ENCODE results near the gene RGS3.

The RGS3 gene

DNA sequence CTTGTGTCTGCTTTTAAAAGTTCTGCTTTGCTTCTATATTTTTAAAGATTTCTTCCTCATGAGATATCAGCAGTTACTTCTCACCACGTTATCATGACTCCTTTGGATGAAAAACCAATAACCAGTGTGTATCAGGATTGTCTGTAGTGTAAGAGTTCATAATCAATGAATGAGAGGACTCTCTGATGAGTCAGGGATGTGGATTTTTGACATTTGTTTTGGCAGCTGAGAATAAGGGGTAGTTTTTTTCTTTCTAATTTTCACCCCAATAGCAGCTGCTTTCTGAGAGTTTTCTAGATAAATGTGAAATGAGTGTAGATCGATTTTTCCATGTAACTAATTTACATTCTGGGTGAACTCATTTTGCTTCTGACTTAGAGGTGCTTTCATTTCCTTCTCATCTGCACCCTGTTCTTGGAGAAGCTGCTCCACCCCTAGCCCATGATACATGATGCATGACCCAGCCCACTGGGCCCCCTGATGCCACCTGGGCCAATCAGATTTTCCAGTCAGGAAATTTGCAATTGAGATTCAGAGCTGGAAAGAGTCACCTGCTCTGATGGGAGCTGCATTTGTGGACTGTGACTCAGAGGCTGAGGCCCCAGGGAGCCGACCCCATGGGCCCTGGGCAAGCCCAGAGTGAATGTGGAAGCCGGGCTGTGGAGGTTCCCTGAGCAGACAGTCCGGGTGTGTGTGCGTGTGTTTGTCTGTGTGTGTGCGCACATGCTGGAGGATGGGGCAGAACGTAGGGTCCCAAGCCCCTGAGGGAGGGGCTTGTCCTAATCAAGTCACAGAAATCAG is 159.3 kb downstream of the RGS3 start:
- peak overlapping the region; percentile 95 for H3K27ac ChIP-seq (ENCODE audit: low read length)
- H2AFZ ChIP-seq (ENCODE audit: low read depth, low read length) = no peak overlapping the region
- H3K79me2 ChIP-seq (ENCODE audit: low read length) = no peaks in the 10 kb centered on the region
- no peaks in the 10 kb centered on the region for H3K9me3 ChIP-seq (ENCODE audit: insufficient read depth, low read length)
- peak overlapping the region; percentile 64 for H3K9ac ChIP-seq (ENCODE audit: low read length)
- peaks cover 75% of the 10 kb centered on the region for H3K4me1 ChIP-seq (ENCODE audit: low read length)
- no peaks in the 10 kb centered on the region for H3K36me3 ChIP-seq (replicated peaks; ENCODE audit: low read depth, low read length)
- no peaks in the 10 kb centered on the region for H3K27me3 ChIP-seq (ENCODE audit: low read depth, low read length)
- TF ChIP-seq, protein P1, sequence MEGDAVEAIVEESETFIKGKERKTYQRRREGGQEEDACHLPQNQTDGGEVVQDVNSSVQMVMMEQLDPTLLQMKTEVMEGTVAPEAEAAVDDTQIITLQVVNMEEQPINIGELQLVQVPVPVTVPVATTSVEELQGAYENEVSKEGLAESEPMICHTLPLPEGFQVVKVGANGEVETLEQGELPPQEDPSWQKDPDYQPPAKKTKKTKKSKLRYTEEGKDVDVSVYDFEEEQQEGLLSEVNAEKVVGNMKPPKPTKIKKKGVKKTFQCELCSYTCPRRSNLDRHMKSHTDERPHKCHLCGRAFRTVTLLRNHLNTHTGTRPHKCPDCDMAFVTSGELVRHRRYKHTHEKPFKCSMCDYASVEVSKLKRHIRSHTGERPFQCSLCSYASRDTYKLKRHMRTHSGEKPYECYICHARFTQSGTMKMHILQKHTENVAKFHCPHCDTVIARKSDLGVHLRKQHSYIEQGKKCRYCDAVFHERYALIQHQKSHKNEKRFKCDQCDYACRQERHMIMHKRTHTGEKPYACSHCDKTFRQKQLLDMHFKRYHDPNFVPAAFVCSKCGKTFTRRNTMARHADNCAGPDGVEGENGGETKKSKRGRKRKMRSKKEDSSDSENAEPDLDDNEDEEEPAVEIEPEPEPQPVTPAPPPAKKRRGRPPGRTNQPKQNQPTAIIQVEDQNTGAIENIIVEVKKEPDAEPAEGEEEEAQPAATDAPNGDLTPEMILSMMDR (IDR thresholded peaks at IDR 0.05; ENCODE audit: low read depth, low read length) = no peak
- TF ChIP-seq EZH2phosphoT487 (IDR thresholded peaks at IDR 0.05; ENCODE audit: low read depth) = no peak
- H3K4me3 ChIP-seq (ENCODE audit: low read length) = peak overlapping the region; percentile 57
- no peaks in the 10 kb centered on the region for H4K20me1 ChIP-seq (ENCODE audit: insufficient read depth, low read length)
- H3K4me2 ChIP-seq (ENCODE audit: low read length) = peak overlapping the region; percentile 75

DNA sequence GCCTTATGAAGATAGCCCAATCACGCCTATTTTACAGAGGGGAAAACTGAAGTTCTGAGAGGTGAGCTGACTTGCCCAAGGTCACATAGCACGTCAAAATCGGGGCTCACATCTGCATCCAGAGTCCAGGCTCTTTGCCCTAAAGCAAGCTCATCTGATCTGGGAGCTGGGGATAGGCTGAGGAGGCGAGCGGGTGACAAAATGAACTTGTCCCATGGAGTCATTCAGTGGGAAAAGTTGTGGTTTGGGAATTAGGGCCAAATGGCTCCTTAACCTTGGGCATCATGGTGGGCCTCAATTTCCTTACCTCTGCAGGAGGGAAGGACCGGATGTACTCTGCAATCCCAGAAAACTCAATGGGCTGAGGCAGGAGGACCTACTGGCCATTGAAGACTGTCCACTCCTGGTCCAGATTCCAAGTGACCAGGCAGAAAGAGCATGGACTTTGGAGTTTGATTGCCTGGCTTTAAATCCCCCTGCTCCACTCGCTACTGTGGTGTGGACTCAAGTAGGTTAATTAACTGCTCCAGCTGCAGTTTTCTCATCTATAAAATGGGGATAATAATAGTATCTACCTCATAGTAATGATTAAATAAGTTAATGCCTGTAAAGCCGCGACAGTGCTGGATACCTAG is 160.4 kb downstream of the RGS3 start:
- Histone ChIP-seq H3K4me2 (ENCODE audit: low read length) (peak overlapping the region; percentile 72), H3K79me2 (ENCODE audit: low read length) (no peaks in the 10 kb centered on the region), H2AFZ (ENCODE audit: low read depth, low read length) (no peak overlapping the region), H3K27me3 (ENCODE audit: low read depth, low read length) (no peaks in the 10 kb centered on the region), H4K20me1 (ENCODE audit: insufficient read depth, low read length) (no peaks in the 10 kb centered on the region), H3K4me3 (ENCODE audit: low read length) (no peak overlapping the region), H3K9me3 (ENCODE audit: insufficient read depth, low read length) (no peaks in the 10 kb centered on the region), H3K27ac (ENCODE audit: low read length) (peak overlapping the region; percentile 95), H3K4me1 (ENCODE audit: low read length) (peaks cover 66% of the 10 kb centered on the region), H3K9ac (ENCODE audit: low read length) (peak overlapping the region; percentile 64; the same call in 1 of the 2 replicates), H3K36me3 (replicated peaks; ENCODE audit: low read depth, low read length) (no peaks in the 10 kb centered on the region)
- TF ChIP-seq EZH2phosphoT487 (IDR thresholded peaks at IDR 0.05; ENCODE audit: low read depth) = no peak
- TF ChIP-seq, protein P1 (IDR thresholded peaks at IDR 0.05; ENCODE audit: low read depth, low read length) = no peak

DNA sequence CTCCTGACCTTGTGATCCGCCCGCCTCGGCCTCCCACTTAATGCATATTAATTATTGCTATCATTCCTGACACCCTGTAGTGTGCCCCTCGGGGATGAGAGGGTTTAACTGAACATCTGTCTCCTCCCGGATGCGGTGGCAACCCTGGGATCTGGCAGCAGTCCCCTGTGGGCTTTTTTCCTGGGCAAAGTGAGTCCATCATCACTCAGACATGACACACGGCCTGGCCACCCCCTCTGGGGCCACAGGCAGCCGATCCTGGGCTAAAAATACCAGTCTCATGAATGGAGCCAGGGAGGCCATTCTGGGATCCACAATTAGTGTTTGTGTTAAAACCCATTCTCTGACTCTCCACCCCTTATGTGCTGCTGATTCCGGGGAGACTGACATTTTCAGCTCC is 161.2 kb downstream of the RGS3 start:
- no peaks in the 10 kb centered on the region for H3K36me3 ChIP-seq (replicated peaks; ENCODE audit: low read depth, low read length)
- no peak overlapping the region for H2AFZ ChIP-seq (ENCODE audit: low read depth, low read length)
- H3K27ac ChIP-seq (ENCODE audit: low read length) = no peak overlapping the region
- H3K9me3 ChIP-seq (ENCODE audit: insufficient read depth, low read length) = no peaks in the 10 kb centered on the region
- H3K27me3 ChIP-seq (ENCODE audit: low read depth, low read length) = no peaks in the 10 kb centered on the region
- H3K9ac ChIP-seq (ENCODE audit: low read length) = no peak overlapping the region
- H3K4me1 ChIP-seq (ENCODE audit: low read length) = peaks cover 59% of the 10 kb centered on the region
- H3K4me3 ChIP-seq (ENCODE audit: low read length) = no peak overlapping the region
- TF ChIP-seq, protein P1 (IDR thresholded peaks at IDR 0.05; ENCODE audit: low read depth, low read length) = no peak
- no peak for TF ChIP-seq EZH2phosphoT487 (IDR thresholded peaks at IDR 0.05; ENCODE audit: low read depth)
- H4K20me1 ChIP-seq (ENCODE audit: insufficient read depth, low read length) = no peaks in the 10 kb centered on the region
- H3K4me2 ChIP-seq (ENCODE audit: low read length) = no peak overlapping the region
- H3K79me2 ChIP-seq (ENCODE audit: low read length) = no peaks in the 10 kb centered on the region

DNA sequence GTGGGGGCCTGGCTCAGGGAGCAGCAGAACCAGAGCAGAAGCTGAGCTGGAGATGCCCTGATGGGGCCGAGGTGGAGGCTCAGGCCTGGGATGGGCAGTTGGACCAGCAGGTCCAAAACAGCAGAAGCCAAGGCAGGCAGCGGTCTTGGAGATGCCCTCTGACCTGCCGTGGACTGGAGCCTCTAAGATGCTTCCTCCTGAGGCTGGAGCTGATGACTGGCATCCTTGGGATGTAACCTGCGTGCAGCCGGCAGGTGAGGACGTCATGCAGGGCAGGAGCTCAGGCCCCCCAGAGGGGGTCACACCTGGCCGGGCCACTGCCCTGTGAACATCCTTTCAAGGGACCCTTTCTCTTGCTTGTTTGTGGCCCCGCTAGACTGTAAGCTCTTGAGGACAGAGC is 162.0 kb downstream of the RGS3 start:
- Histone ChIP-seq H2AFZ (ENCODE audit: low read depth, low read length) (no peak overlapping the region), H3K9me3 (ENCODE audit: insufficient read depth, low read length) (no peaks in the 10 kb centered on the region), H3K4me1 (ENCODE audit: low read length) (peaks cover 55% of the 10 kb centered on the region), H3K4me3 (ENCODE audit: low read length) (no peak overlapping the region), H3K79me2 (ENCODE audit: low read length) (no peaks in the 10 kb centered on the region), H3K27me3 (ENCODE audit: low read depth, low read length) (no peaks in the 10 kb centered on the region), H4K20me1 (ENCODE audit: insufficient read depth, low read length) (no peaks in the 10 kb centered on the region), H3K4me2 (ENCODE audit: low read length) (no peak overlapping the region), H3K36me3 (replicated peaks; ENCODE audit: low read depth, low read length) (no peaks in the 10 kb centered on the region), H3K27ac (ENCODE audit: low read length) (no peak overlapping the region), H3K9ac (ENCODE audit: low read length) (no peak overlapping the region)
- TF ChIP-seq, protein P1 (IDR thresholded peaks at IDR 0.05; ENCODE audit: low read depth, low read length) = no peak
- no peak for TF ChIP-seq EZH2phosphoT487 (IDR thresholded peaks at IDR 0.05; ENCODE audit: low read depth)

Data from OCI-LY3 (cell line).